Lower lobe of right lung (tissue), 2 donors: Measurements from ENCODE around the gene PCBP3. TPM values are rescaled to one million over a fixed set of nuclear protein-coding genes. Genes with fewer than 3 reads are reported as not detected.

Experiments
- ATAC-seq, 2 donors: fragments of 200-7000 bp; cut with Tn5 transposase; one replicate each; pipeline ENCODE4 v1.9.1; 2020 to 2022; ENCODE audit warnings: mild to moderate bottlenecking in 2 of 2, moderate library complexity in 2 of 2
- DNase-seq: peaks from one replicate; pipeline ENCODE4 v3.0.0-alpha.2; 2020
- H3K27ac ChIP-seq: fragments of 200-600 bp; one replicate; pipeline ENCODE4 v1.8.0; 2022
- H3K27me3 ChIP-seq: fragments of 200-600 bp; one replicate; pipeline ENCODE4 v1.8.0; 2022; ENCODE audit warnings: low read depth
- H3K36me3 ChIP-seq: fragments of 200-600 bp; one replicate; pipeline ENCODE4 v1.8.0; 2022; ENCODE audit warnings: mild to moderate bottlenecking
- H3K4me1 ChIP-seq: fragments of 200-600 bp; one replicate; pipeline ENCODE4 v1.8.0; 2022
- H3K4me3 ChIP-seq: fragments of 200-600 bp; one replicate; pipeline ENCODE4 v1.8.0; 2022; ENCODE audit warnings: mild to moderate bottlenecking
- H3K9me3 ChIP-seq: fragments of 200-600 bp; one replicate; pipeline ENCODE4 v1.8.0; 2022
- intact Hi-C: fragments of 100-400 bp; cut with DNase I; formaldehyde crosslinking; loops from one replicate; pipeline ENCODE4 v1.11.0; 2022
- total RNA-seq: library from RNA; stranded (reverse); fragmentation: NEBNext Ultra II Directional; extraction: Animal tissue kit (Norgen Biotek cat#: 25700); gene quantifications from one replicate; pipeline ENCODE4 v1.2.1, GENCODE V29; 2021
- TF ChIP-seq, protein P1 (sequence below): fragments of 200-600 bp; IDR thresholded peaks from one replicate; pipeline ENCODE4 v1.8.0; 2022; ENCODE audit warnings: antibody characterized with exemption, mild to moderate bottlenecking
- donor health status: DM: no; HTN: yes; CAD: no; lungs with severe emphysema.

Gene PCBP3
- total RNA-seq, 1 donor from 2014 or later = 4.5 TPM

DNA sequence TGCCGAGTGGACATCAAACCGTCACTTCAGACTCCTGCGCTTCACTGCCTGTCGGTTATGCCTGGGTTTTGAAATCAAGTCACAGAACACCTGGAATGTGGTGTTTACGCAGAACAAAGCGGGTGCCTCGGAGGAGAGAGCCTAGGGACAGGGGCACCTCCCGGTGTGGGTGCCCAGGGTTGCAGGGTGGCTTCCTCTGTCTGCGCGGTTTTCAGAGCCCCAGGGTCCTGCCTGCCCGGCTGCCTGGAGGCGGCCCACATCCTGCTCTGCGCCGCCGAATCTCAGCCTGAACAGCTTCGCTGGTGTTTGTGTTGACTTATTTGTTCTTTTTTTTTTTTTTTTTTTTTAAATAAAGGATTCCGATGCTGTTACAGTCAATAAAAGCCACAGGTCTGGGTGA, 224.6 kb downstream of the PCBP3 start:
- ATAC-seq (no peak), DNase-seq (peak; percentile 37)
- TF ChIP-seq, protein P1, sequence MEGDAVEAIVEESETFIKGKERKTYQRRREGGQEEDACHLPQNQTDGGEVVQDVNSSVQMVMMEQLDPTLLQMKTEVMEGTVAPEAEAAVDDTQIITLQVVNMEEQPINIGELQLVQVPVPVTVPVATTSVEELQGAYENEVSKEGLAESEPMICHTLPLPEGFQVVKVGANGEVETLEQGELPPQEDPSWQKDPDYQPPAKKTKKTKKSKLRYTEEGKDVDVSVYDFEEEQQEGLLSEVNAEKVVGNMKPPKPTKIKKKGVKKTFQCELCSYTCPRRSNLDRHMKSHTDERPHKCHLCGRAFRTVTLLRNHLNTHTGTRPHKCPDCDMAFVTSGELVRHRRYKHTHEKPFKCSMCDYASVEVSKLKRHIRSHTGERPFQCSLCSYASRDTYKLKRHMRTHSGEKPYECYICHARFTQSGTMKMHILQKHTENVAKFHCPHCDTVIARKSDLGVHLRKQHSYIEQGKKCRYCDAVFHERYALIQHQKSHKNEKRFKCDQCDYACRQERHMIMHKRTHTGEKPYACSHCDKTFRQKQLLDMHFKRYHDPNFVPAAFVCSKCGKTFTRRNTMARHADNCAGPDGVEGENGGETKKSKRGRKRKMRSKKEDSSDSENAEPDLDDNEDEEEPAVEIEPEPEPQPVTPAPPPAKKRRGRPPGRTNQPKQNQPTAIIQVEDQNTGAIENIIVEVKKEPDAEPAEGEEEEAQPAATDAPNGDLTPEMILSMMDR = no peak
- Histone ChIP-seq H3K4me1 (no peaks in the 10 kb centered on the region), H3K36me3 (no peaks in the 10 kb centered on the region), H3K4me3 (no peak overlapping the region), H3K9me3 (no peaks in the 10 kb centered on the region), H3K27ac (no peak overlapping the region), H3K27me3 (no peaks in the 10 kb centered on the region)
- intact Hi-C loops = no loop called here

DNA sequence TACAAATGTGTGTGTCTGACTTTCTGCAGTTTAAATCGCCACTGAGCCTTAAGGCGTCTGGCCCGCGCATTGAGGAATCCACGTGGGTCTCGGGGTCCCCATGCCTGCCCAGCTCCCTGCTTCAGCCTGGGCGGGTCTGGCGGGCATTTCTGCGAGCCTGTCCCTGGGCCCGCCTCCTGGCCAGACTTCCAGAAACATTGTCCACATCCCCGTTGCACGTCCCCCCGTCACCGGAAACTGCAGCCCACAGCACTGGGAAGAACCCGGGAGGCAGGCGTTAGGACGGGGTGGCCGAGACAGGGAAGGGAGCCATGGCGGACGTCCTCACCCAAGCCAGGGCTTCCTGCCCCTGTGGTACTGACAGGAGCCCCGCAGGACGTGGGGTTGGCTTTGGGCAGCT, 225.0 kb downstream of the PCBP3 start:
- Histone ChIP-seq H3K36me3 (no peaks in the 10 kb centered on the region), H3K4me1 (no peaks in the 10 kb centered on the region), H3K27ac (no peak overlapping the region), H3K4me3 (no peak overlapping the region), H3K9me3 (no peaks in the 10 kb centered on the region), H3K27me3 (no peaks in the 10 kb centered on the region)
- TF ChIP-seq, protein P1 = no peak
- intact Hi-C loops = no loop called here
- DNase-seq = peak; percentile 40
- ATAC-seq = no peak

DNA sequence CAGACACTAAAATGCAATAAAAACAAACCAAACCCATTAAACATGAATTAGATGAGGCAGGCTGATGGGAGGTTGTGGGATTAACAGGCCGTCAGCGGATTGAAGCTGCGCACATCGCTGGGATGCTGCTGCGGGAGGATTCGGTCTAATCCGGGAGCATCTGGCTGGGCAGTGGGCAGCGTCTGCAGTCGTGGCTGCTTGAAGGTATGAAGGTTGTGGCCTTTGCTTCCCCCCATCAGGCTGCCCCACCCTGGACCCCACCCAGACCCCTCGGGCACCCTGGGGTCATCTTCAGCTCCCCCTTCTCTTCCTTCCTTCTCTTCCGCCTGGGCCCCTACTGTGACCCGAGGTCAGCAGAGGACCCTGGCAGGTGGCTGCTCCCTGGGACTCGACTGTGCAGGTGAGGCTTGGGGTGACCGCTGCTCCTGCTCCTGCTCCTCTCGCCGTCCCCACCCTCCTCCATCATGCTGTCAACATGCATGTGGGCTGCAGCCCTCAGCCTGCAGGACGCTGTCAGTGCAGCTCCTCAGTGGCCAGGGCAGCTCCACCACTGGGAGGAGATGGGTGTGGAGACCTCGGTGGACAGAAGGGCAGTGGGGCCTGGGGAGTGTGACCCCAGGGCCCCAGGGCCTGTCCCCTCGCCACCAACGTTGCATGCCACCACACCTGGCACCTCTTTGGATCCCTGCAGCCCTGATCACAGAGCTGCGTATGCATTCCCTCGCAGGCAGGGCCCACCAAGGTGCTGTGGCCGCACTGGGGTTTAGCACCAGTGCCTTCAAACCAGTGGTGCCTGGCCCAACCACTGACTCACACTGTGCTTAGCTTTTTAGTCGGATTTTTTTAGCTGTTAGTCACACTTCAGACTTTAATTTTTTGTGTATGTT, 225.8 kb downstream of the PCBP3 start:
- DNase-seq (peak; percentile 24), ATAC-seq (no peak)
- no peaks in the 10 kb centered on the region for H3K4me1 ChIP-seq
- no peaks in the 10 kb centered on the region for H3K9me3 ChIP-seq
- no peaks in the 10 kb centered on the region for H3K36me3 ChIP-seq
- H3K4me3 ChIP-seq = no peak overlapping the region
- intact Hi-C loops = no loop called here
- no peaks in the 10 kb centered on the region for H3K27me3 ChIP-seq
- TF ChIP-seq, protein P1 = no peak
- no peak overlapping the region for H3K27ac ChIP-seq

DNA sequence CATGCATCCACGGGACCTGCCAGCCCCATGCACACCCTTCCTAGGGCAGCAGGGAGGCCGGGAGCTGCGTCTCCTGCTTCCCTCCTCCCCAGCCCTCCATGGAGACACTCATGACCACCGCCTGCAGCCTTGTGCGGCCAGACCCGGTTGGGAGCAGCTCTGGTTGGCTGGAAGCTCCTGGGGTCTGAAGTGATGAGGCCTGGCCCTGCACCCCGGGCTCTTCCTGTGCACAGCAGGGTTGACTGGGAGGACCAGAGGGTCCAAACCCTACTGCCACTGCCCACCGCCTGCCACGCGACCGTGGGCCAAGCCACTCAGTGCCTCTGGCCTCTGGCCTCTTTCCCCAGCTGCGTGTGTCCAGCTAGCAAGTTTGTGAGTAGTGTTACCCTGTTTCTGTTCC, 226.9 kb downstream of the PCBP3 start:
- peaks cover 8% of the 10 kb centered on the region for H3K27me3 ChIP-seq
- intact Hi-C loops = no loop called here
- no peak overlapping the region for H3K4me3 ChIP-seq
- no peak for ATAC-seq
- no peaks in the 10 kb centered on the region for H3K36me3 ChIP-seq
- TF ChIP-seq, protein P1 = no peak
- no peaks in the 10 kb centered on the region for H3K4me1 ChIP-seq
- DNase-seq = peak; percentile 24
- no peak overlapping the region for H3K27ac ChIP-seq
- no peaks in the 10 kb centered on the region for H3K9me3 ChIP-seq

DNA sequence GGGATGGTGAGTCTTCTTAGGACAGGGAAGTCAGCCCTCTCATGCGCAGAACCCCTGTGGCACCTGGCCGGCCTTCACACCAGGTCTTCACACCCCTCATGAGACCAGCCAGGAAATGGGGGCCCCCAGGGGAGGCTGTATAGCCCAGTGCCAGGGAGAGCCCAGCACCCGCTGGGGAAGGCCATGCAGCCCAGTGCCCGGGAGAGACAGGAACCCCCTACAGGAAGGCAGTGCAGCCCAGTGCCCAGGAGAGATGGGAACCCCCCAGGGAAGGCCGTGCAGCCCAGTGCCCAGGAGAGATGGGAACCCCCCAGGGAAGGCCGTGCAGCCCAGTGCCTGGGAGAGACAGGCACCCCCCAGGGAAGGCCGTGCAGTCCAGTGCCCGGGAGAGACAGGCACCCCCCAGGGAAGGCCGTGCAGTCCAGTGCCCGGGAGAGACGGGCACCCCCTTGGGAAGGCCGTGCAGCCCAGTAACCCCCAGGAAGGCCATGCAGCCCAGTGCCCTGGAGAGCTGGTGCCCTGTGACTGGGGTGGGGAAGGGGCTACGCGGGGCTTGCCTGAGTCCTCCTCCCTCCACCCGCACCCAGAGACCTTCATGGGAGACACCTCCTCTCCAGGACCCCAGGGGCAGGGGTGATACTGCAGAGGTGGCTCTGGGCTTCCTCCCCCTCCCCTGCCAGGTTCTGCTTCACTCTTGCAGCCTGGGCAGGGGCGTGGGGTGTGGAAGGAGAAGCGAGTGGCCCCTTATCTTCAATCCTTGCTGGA, 227.5 kb downstream of the PCBP3 start:
- intact Hi-C loops = no loop called here
- ATAC-seq = no peak
- Histone ChIP-seq H3K4me3 (no peak overlapping the region), H3K36me3 (no peaks in the 10 kb centered on the region), H3K9me3 (no peaks in the 10 kb centered on the region), H3K27ac (no peak overlapping the region), H3K4me1 (no peaks in the 10 kb centered on the region), H3K27me3 (peaks cover 12% of the 10 kb centered on the region)
- peak; percentile 30 for DNase-seq
- TF ChIP-seq, protein P1 = no peak
